K562 (cell line): ENCODE measurements around the gene SLC12A6. TPM values are rescaled to one million over a fixed set of nuclear protein-coding genes. Genes with fewer than 3 reads are reported as not detected.

Source experiments
- CREB1 ChIP-seq, 2 experiments: sonication (generic) in 1 of 2; formaldehyde crosslinking in 1 of 2; IDR thresholded peaks; 2 replicates each; pipeline versions ENCODE4 v1.6.1 to v1.8.0; 2012 to 2022; ENCODE audit warnings: inconsistent platforms in 1 of 2, mild to moderate bottlenecking in 1 of 2, missing genetic modification reagents in 1 of 2, moderate library complexity in 1 of 2
- CUX1 ChIP-seq: fragments of 200-800 bp; sonication (Bioruptor generic); IDR thresholded peaks from 2 replicates; pipeline ENCODE4 v1.6.1; 2016; ENCODE audit warnings: missing genetic modification characterization, missing compliant biosample characterization
- JUNB ChIP-seq: fragments of 450-650 bp; formaldehyde crosslinking; conservative IDR thresholded peaks from 2 replicates; pipeline ENCODE4 v1.4.0; 2020; ENCODE audit warnings: mild to moderate bottlenecking
- KDM4B ChIP-seq, 2 experiments: fragments of 450-650 bp in 1 of 2; sonication (generic) in 1 of 2; IDR thresholded peaks; 2 replicates each; pipeline ENCODE4 v1.6.1; 2016 to 2017; ENCODE audit warnings: borderline replicate concordance in 2 of 2, antibody characterized with exemption in 1 of 2, low read depth in 1 of 2, mild to moderate bottlenecking in 1 of 2
- KLF1 ChIP-seq: fragments of 450-650 bp; IDR thresholded peaks from 2 replicates; pipeline ENCODE4 v1.6.1; 2016; ENCODE audit warnings: missing genetic modification characterization, missing compliant biosample characterization
- MEF2D ChIP-seq: conservative IDR thresholded peaks from 2 replicates; pipeline ENCODE4 v1.6.1; 2016; ENCODE audit warnings: low read depth, missing genetic modification characterization, missing compliant biosample characterization
- PTRF ChIP-seq: fragments of 450-650 bp; IDR thresholded peaks from 2 replicates; pipeline ENCODE4 v1.6.1; 2016; ENCODE audit warnings: mild to moderate bottlenecking, missing genetic modification characterization, missing compliant biosample characterization
- SMARCC2 ChIP-seq: fragments of 450-650 bp; IDR thresholded peaks from 2 replicates; pipeline ENCODE4 v1.6.1; 2017; ENCODE audit warnings: antibody characterized with exemption, moderate library complexity, mild to moderate bottlenecking, low read depth
- ZBED1 ChIP-seq: IDR thresholded peaks from 2 replicates; pipeline ENCODE4 v1.6.1; 2014
- ZBTB43 ChIP-seq: sonication (generic); formaldehyde crosslinking; IDR thresholded peaks from 2 replicates; pipeline ENCODE4 v1.8.0; 2023; ENCODE audit warnings: mild to moderate bottlenecking, missing genetic modification reagents
- ZNF212 ChIP-seq: fragments of 450-650 bp; formaldehyde crosslinking; IDR thresholded peaks from 2 replicates; pipeline ENCODE4 v1.4.0; 2020; ENCODE audit warnings: mild to moderate bottlenecking
- polyA plus RNA-seq, 8 experiments: library from polyadenylated mRNA; depleted of rRNA in 4 of 8; stranded (reverse) in 5 of 8; unstranded in 3 of 8; fragments of >200 nt; fragmentation: Nextera tagmentation in 2 of 8; fragmentation: Illumina TruSeq in 1 of 8; extraction: Ambion mirVana in 2 of 8; extraction: Trizol in 1 of 8; gene quantifications; 2 replicates each; pipeline versions ENCODE4 v1.2.1 to v1.2.3, GENCODE V29; 2011 to 2014; ENCODE audit warnings: inconsistent platforms in 1 of 8, missing spikeins in 1 of 8
- total RNA-seq, 7 experiments: library from RNA; depleted of rRNA in 6 of 7; stranded (reverse); fragments of >200 nt in 6 of 7; fragmentation: Illumina TruSeq in 2 of 7; extraction: Trizol in 2 of 7; gene quantifications; 2 replicates each; pipeline versions ENCODE4 v1.2.1 to v1.2.3, GENCODE V29; 2011 to 2021; ENCODE audit warnings: low replicate concordance in 1 of 7
- TF ChIP-seq, protein P1 (sequence below), 3 experiments: fragments of 200-800 bp in 1 of 3; sonication (Bioruptor generic) in 1 of 3; sonication (generic) in 1 of 3; formaldehyde crosslinking in 1 of 3; IDR thresholded peaks; 2 replicates each; pipeline versions ENCODE4 v1.6.1 to v1.8.0; 2016 to 2022; ENCODE audit warnings: mild to moderate bottlenecking in 2 of 3, missing compliant biosample characterization in 2 of 3, missing genetic modification characterization in 2 of 3, missing genetic modification reagents in 1 of 3
- TF ChIP-seq, protein P2 (sequence below), 2 experiments: IDR thresholded peaks; 2 replicates each; pipeline ENCODE4 v1.6.1; 2012; ENCODE audit warnings: improper control_type of control experiment in 2 of 2, low read depth in 2 of 2, low read length in 2 of 2, borderline replicate concordance in 1 of 2
- TF ChIP-seq, protein P3 (sequence below): fragments of 250-450 bp; sonication (Bioruptor Pico); IDR thresholded peaks from 2 replicates; pipeline ENCODE4 v1.8.0; 2022; ENCODE audit warnings: moderate library complexity, mild to moderate bottlenecking, inconsistent platforms

The SLC12A6 gene
- total and polyA plus RNA-seq, 9 of the 15 experiments (the other 6 are each of a cell fraction or from before 2014, with no cell fraction given), result 1.4 to 16.4 (median 6.7) TPM

GRCh38 chr15:34318277-34319079, 19.1 kb downstream of the SLC12A6 start (continued):
- TF ChIP-seq KDM4B (IDR thresholded peaks at IDR 0.05; ENCODE audit: borderline replicate concordance in 2 of 2, low read depth in 1 of 2) (no peak), MEF2D (tag) (no peak), CUX1 (CRISPR knock-in tag) (no peak), SMARCC2 (no peak), ZBTB43 (CRISPR knock-in tag) (no peak), JUNB (CRISPR knock-in tag) (no peak), ZNF212 (CRISPR knock-in tag) (no peak), CREB1 (IDR thresholded peaks at IDR 0.05) (no peak), CREB1 (CRISPR knock-in tag; IDR thresholded peaks at IDR 0.05) (peak; percentile 22; the same call in 1 of the 2 replicates), PTRF (tag) (no peak), ZBED1 (no peak), KLF1 (tag) (no peak)
- TF ChIP-seq, protein P1, sequence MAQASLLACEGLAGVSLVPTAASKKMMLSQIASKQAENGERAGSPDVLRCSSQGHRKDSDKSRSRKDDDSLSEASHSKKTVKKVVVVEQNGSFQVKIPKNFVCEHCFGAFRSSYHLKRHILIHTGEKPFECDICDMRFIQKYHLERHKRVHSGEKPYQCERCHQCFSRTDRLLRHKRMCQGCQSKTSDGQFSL (CRISPR knock-in tag; IDR thresholded peaks at IDR 0.05), result no peak
- TF ChIP-seq, protein P1 (tag; IDR thresholded peaks at IDR 0.05), result no peak
- TF ChIP-seq, protein P2, sequence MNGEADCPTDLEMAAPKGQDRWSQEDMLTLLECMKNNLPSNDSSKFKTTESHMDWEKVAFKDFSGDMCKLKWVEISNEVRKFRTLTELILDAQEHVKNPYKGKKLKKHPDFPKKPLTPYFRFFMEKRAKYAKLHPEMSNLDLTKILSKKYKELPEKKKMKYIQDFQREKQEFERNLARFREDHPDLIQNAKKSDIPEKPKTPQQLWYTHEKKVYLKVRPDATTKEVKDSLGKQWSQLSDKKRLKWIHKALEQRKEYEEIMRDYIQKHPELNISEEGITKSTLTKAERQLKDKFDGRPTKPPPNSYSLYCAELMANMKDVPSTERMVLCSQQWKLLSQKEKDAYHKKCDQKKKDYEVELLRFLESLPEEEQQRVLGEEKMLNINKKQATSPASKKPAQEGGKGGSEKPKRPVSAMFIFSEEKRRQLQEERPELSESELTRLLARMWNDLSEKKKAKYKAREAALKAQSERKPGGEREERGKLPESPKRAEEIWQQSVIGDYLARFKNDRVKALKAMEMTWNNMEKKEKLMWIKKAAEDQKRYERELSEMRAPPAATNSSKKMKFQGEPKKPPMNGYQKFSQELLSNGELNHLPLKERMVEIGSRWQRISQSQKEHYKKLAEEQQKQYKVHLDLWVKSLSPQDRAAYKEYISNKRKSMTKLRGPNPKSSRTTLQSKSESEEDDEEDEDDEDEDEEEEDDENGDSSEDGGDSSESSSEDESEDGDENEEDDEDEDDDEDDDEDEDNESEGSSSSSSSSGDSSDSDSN (IDR thresholded peaks at IDR 0.05; ENCODE audit: borderline replicate concordance in 1 of 2, low read depth in 2 of 2, low read length in 2 of 2), result no peak
- TF ChIP-seq, protein P3, sequence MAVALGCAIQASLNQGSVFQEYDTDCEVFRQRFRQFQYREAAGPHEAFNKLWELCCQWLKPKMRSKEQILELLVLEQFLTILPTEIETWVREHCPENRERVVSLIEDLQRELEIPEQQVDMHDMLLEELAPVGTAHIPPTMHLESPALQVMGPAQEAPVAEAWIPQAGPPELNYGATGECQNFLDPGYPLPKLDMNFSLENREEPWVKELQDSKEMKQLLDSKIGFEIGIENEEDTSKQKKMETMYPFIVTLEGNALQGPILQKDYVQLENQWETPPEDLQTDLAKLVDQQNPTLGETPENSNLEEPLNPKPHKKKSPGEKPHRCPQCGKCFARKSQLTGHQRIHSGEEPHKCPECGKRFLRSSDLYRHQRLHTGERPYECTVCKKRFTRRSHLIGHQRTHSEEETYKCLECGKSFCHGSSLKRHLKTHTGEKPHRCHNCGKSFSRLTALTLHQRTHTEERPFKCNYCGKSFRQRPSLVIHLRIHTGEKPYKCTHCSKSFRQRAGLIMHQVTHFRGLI (CRISPR knock-in tag), result no peak
